ENCODE measurements around the gene OSBPL8.
"Not testable (repeated sequence)": the region's sequence is repeated elsewhere in the genome, so short reads cannot be mapped to it uniquely, and the experiment has no call there.

DNA sequence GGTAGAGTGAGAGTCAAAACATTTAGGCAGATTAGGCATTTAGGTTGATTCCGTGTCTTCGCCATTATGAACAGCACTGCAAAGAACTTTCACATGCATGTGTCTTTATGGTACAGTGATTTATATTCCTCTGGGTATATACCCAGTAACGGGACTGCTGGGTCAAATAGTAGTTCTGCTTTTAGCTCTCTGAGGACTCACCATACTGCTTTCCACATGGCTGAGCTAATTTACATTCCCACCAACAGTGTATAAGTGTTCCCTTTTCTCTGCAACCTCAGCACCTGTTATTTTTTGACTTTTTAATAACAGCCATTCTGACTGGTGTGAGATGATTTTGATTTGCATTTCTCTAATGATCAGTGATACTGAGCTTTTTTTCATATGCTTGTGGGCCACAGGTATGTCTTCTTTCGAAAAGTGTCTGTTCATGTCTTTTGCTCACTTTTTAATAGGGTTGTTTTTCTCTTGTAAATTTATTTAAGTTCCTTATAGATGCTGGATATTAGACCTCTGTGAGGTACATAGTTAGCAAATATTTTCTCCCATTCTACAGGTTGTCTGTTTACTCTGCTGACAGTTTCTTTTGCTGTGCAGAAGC is 48.4 kb downstream of the OSBPL8 start:
- not testable (repeated sequence) for TF ChIP-seq CTCF, POLR2A (IDR thresholded peaks at IDR 0.05)
